ENCODE measurements around the gene MIOX. TPM values are rescaled to one million over a fixed set of nuclear protein-coding genes. Genes with fewer than 3 reads are reported as not detected.
A peak's percentile ranks its signal among the peaks of the same experiment; 100 is the strongest.

The MIOX gene
- total RNA-seq, result not detected

DNA sequence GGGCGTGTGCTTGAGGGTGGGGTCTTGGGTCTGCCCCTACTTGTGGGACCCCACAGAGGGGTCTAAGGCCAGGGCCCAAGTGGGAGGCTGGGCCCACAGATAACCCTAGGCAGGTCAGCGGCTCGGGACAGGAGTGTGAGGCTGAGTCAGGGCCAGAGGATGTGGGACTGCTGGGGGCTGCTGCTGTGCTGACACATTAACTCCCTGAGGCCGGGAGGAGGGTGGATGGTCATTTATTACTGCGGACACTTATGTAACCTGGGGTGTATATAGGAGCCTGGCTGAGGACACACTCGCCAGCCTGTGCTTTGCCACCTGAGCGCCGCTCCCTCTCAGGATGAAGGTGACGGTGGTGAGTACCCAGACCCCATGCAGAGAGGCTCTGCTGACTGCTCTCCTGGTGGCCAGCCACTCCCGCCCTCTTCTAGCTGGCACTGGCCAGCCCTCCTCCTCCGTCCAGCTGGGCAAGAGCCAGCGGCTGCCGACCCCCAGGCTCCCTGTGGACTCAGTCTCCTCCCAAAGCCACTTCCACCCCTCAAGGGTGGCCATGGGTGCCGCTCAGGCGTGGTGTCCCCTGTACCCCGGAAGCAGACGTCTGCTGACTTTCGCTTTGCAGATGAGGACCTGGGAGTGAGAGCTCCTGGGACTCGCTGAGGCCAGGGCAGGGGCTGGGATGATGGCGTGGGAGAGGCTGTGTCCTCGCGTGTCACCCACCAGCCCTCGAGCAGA, at the start of gene MIOX:
TSS of gene MIOX (plus strand) at position 299 of the 729 bp plus-strand sequence. CDS start at position 338, 39 bp downstream.
- Histone ChIP-seq H3K4me1 (peaks cover 7% of the 10 kb centered on the region), H3K36me3 (no peaks in the 10 kb centered on the region), H3K9me3 (no peaks in the 10 kb centered on the region), H3K4me3 (no peak within 1 kb of the TSS), H3K27me3 (peaks cover 53% of the 10 kb centered on the region), H3K27ac (no peak within 1 kb of the TSS)
- no peak for DNase-seq (ENCODE audit: low spot score in 2 of 2)
- TF ChIP-seq POLR2A (IDR thresholded peaks at IDR 0.05) (no peak), EP300 (IDR thresholded peaks at IDR 0.05) (no peak), POLR2AphosphoS5 (IDR thresholded peaks at IDR 0.05) (no peak)
- TF ChIP-seq, protein P1, sequence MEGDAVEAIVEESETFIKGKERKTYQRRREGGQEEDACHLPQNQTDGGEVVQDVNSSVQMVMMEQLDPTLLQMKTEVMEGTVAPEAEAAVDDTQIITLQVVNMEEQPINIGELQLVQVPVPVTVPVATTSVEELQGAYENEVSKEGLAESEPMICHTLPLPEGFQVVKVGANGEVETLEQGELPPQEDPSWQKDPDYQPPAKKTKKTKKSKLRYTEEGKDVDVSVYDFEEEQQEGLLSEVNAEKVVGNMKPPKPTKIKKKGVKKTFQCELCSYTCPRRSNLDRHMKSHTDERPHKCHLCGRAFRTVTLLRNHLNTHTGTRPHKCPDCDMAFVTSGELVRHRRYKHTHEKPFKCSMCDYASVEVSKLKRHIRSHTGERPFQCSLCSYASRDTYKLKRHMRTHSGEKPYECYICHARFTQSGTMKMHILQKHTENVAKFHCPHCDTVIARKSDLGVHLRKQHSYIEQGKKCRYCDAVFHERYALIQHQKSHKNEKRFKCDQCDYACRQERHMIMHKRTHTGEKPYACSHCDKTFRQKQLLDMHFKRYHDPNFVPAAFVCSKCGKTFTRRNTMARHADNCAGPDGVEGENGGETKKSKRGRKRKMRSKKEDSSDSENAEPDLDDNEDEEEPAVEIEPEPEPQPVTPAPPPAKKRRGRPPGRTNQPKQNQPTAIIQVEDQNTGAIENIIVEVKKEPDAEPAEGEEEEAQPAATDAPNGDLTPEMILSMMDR (IDR thresholded peaks at IDR 0.05), result no peak
- WGBS, result 57% methylated on average over 14 of the region's 23 CpGs

DNA sequence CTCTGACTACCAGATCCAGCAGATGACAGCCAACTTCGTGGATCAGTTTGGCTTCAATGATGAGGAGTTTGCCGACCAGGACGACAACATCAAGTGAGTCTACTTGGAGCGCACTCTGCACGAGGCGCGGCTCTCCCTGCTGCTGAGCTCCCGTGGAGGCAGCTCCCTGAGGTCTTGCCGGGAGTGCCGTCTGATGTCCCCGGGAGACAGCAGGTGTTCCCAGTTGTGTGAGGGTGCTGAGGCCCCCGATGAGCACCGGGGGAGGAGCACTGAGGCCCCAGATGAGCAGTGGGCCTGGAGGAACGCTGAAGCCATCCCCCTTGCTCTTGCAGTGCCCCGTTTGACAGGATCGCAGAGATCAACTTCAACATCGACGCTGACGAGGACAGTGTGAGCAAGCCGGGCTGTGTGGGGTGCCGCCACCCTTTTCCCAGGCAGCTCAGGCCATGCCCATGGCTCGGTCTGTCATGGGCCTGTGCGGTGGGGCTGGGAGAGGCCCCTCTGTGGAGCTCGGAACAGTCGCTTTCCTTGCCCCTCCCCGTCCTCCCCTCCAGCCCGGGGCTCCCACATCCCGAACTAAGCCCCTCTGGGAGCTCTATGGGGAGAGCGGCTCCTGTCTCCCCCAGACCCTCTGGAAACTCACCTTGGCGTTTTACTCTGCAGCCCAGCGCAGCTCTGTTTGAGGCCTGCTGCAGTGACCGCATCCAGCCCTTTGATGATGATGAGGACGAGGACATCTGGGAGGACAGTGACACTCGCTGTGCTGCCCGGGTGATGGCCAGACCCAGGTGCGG, 49.0 kb upstream of the MIOX start:
- Histone ChIP-seq H3K9me3 (no peaks in the 10 kb centered on the region), H3K36me3 (peaks cover 74% of the 10 kb centered on the region), H3K4me3 (no peak overlapping the region), H3K27ac (no peak overlapping the region), H3K4me1 (peaks cover 6% of the 10 kb centered on the region), H3K27me3 (no peaks in the 10 kb centered on the region)
- no peak for TF ChIP-seq POLR2A (IDR thresholded peaks at IDR 0.05)
- no peak for TF ChIP-seq EP300 (IDR thresholded peaks at IDR 0.05)
- TF ChIP-seq, protein P1 (IDR thresholded peaks at IDR 0.05), result no peak
- TF ChIP-seq POLR2AphosphoS5 (IDR thresholded peaks at IDR 0.05), result no peak
- 96% methylated on average over 11 of the region's 36 CpGs for WGBS
- peak in 1 of 2 donors; percentile 58 for DNase-seq (ENCODE audit: low spot score in 2 of 2)

DNA sequence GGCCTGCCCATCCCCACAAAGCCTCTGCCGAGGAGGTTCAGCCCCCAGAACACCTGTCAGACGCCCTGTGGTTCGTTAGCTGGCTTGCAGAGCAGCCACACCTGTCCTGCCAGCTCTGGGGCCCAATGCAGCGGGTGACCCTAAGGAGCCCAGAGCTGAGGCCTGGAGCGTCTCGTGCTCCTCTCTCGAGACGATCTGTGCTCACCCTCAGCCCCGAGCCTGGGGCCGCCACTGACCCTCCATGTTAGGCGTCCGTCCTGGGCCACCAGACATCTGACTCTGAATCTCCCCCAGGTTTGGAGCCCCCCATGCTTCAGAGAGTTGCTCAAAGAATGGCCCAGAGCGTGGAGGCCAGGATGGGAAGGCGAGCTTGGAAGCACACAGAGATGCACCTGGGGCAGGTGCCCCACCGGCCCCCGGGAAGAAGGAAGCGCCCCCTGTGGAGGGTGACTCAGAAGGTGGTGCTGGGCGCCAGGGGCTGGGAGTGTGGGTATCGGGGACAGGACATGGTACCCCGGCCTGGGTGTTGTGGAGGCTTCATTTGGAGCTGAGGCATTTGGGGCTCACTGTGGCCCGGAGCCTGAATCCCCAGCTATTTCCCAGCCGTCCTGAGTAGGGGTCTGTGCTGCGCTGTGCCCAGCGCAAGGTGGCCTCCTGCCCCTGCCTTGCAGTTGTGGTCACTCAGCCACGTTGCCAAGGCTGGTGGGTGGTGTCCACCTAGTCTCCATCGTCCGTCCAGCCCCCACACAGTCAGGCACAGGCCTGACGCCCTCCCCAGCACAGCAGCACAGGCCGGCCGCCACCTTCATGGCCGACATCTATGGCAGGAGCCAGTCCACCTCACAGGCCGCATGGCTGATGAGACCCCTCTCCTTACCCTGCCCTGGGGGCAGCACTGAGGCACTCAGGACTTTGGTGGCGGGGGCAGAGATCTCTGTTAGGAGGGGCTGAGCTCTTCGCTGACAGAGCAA, 48.1 kb upstream of the MIOX start:
- TF ChIP-seq EP300 (IDR thresholded peaks at IDR 0.05) (no peak), POLR2A (IDR thresholded peaks at IDR 0.05) (no peak), POLR2AphosphoS5 (IDR thresholded peaks at IDR 0.05) (no peak)
- TF ChIP-seq, protein P1 (IDR thresholded peaks at IDR 0.05), result no peak
- Histone ChIP-seq H3K27me3 (no peaks in the 10 kb centered on the region), H3K36me3 (peaks cover 70% of the 10 kb centered on the region)

DNA sequence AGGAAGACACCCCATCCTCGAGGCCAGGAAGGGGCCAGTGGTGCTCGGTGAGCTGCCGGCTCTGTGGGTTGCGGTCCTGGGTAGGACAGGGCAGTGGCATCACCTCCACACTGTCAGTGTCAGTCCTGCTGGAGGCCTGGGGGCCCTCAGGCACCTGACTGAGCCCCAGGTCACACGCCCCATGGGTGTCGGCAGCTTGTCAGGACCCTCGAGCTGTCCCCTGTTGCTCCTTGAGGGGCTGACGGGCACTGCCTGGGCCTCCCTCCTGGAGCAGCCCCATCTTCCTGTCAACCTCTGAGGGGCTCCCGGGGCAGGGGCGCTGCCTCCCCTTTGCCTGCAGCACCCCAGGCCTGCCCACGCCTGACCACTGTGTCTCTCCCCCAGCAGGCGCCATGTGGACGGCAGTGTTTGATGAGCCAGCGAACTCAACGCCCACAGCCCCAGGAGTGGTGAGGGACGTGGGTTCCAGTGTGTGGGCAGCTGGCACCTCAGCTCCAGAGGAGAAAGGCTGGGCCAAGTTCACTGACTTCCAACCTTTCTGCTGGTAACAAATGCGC, 47.3 kb upstream of the MIOX start:
- peaks cover 70% of the 10 kb centered on the region for H3K36me3 ChIP-seq
- H3K4me3 ChIP-seq, result no peak overlapping the region
- no peak overlapping the region for H3K27ac ChIP-seq
- peak in 1 of 2 donors; percentile 52 for DNase-seq (ENCODE audit: low spot score in 2 of 2)
- no peaks in the 10 kb centered on the region for H3K27me3 ChIP-seq
- H3K9me3 ChIP-seq, result no peaks in the 10 kb centered on the region
- H3K4me1 ChIP-seq, result peaks cover 6% of the 10 kb centered on the region
- 91% methylated on average over 8 of the region's 17 CpGs for whole genome bisulfite sequencing
- TF ChIP-seq, protein P1 (IDR thresholded peaks at IDR 0.05), result no peak
- TF ChIP-seq POLR2AphosphoS5 (IDR thresholded peaks at IDR 0.05), result no peak
- TF ChIP-seq POLR2A (IDR thresholded peaks at IDR 0.05), result no peak
- no peak for TF ChIP-seq EP300 (IDR thresholded peaks at IDR 0.05)

More for the DNA sequence above, 48.1 kb upstream of the MIOX start:
- peaks cover 6% of the 10 kb centered on the region for H3K4me1 ChIP-seq
- DNase-seq (ENCODE audit: low spot score in 2 of 2), result peak in 1 of 2 donors; percentile 63
- H3K9me3 ChIP-seq, result no peaks in the 10 kb centered on the region
- H3K27ac ChIP-seq, result no peak overlapping the region
- no peak overlapping the region for H3K4me3 ChIP-seq
- WGBS, result 79% methylated on average over 17 of the region's 34 CpGs

All from suprapubic skin (tissue), 4 donors.